IMR-90 (cell line): Measurements from ENCODE around the gene RNF144B. TPM values are rescaled to one million over a fixed set of nuclear protein-coding genes. Genes with fewer than 3 reads are reported as not detected.

Experiments used
- ATAC-seq: fragments of 200-7000 bp; cut with Tn5 transposase; 2 replicates; pipeline ENCODE4 v1.9.1; 2020; ENCODE audit warnings: low read depth, mild to moderate bottlenecking, moderate library complexity
- BruUV-seq: library from RNA; stranded (reverse); fragments of 400-500 nt; replicated peaks from 2 replicates; lab custom pipeline; 2021; lab: Mats Ljungman, UMichigan
- CTCF ChIA-PET: fragments of 300-600 bp; formaldehyde crosslinking; extraction: SDS; loops from one replicate; lab custom pipeline; 2021; ENCODE audit warnings: antibody characterized with exemption; lab: Yijun Ruan, JAX
- POLR2A ChIA-PET: fragments of 300-600 bp; sonication (Branson Sonifier 250); formaldehyde crosslinking; loops from one replicate; lab custom pipeline; 2022; ENCODE audit warnings: antibody characterized with exemption; ENCODE audit not compliant: unreplicated experiment; lab: Charles Lee
- DNase-seq: peaks from one replicate; pipeline ENCODE4 v3.0.0; 2013
- H2AFZ ChIP-seq: replicated peaks from 2 replicates; pipeline ENCODE3; 2013; ENCODE audit warnings: low read length, mild to moderate bottlenecking; ENCODE audit not compliant: poor library complexity
- H2AK5ac ChIP-seq: 2 replicates; pipeline ENCODE4 v1.6.1; 2013; ENCODE audit warnings: low read depth, low read length, inconsistent platforms
- H2AK9ac ChIP-seq: replicated peaks from 2 replicates; pipeline ENCODE3; 2013; ENCODE audit warnings: mild to moderate bottlenecking, low read depth, low read length, moderate library complexity; ENCODE audit not compliant: poor library complexity
- H2BK120ac ChIP-seq: 2 replicates; pipeline ENCODE4 v1.6.1; 2013; ENCODE audit warnings: low read depth, low read length, inconsistent platforms
- H2BK15ac ChIP-seq: 3 replicates; pipeline ENCODE4 v1.6.1; 2013; ENCODE audit warnings: low read depth, low read length, inconsistent platforms
- H2BK20ac ChIP-seq: 2 replicates; pipeline ENCODE4 v1.6.1; 2013; ENCODE audit warnings: low read depth, mild to moderate bottlenecking, inconsistent platforms, low read length, moderate library complexity
- H2BK5ac ChIP-seq: 2 replicates; pipeline ENCODE4 v1.6.1; 2013; ENCODE audit warnings: mild to moderate bottlenecking, low read depth, low read length, inconsistent platforms; ENCODE audit not compliant: poor library complexity, severe bottlenecking
- H3K14ac ChIP-seq: replicated peaks from 2 replicates; pipeline ENCODE4 v1.6.1; 2013; ENCODE audit warnings: low read depth, low read length, inconsistent platforms
- H3K18ac ChIP-seq: 2 replicates; pipeline ENCODE4 v1.6.1; 2013; ENCODE audit warnings: low read depth, low read length, control low read depth
- H3K23ac ChIP-seq: 2 replicates; pipeline ENCODE4 v1.6.1; 2013; ENCODE audit warnings: low read depth, low read length, inconsistent platforms
- H3K27ac ChIP-seq: 2 replicates; pipeline ENCODE4 v1.5.1; 2013; ENCODE audit warnings: mild to moderate bottlenecking, control low read depth, low read length; ENCODE audit not compliant: insufficient read depth
- H3K27me3 ChIP-seq: 2 replicates; pipeline ENCODE4 v1.6.1; 2013; ENCODE audit warnings: low read length; ENCODE audit not compliant: control insufficient read depth, insufficient read depth
- H3K36me3 ChIP-seq: 2 replicates; pipeline ENCODE4 v1.6.1; 2013; ENCODE audit warnings: low read length, mixed read lengths; ENCODE audit not compliant: control insufficient read depth, insufficient read depth
- H3K4ac ChIP-seq: 2 replicates; pipeline ENCODE4 v1.6.1; 2013; ENCODE audit warnings: low read depth, low read length, inconsistent platforms
- H3K4me1 ChIP-seq: 2 replicates; pipeline ENCODE4 v1.6.1; 2013; ENCODE audit warnings: low read length, mixed read lengths; ENCODE audit not compliant: control insufficient read depth, insufficient read depth
- H3K4me2 ChIP-seq: 2 replicates; pipeline ENCODE4 v1.6.1; 2013; ENCODE audit warnings: low read depth, mild to moderate bottlenecking, control low read depth, low read length, moderate library complexity
- H3K4me3 ChIP-seq: 2 replicates; pipeline ENCODE4 v1.5.1; 2013; ENCODE audit warnings: low read depth, mild to moderate bottlenecking, control low read depth, low read length, moderate library complexity; ENCODE audit not compliant: insufficient read depth
- H3K56ac ChIP-seq: 2 replicates; pipeline ENCODE4 v1.6.1; 2013; ENCODE audit warnings: low read length, inconsistent platforms; ENCODE audit not compliant: insufficient read depth; ENCODE audit errors: extremely low read depth
- H3K79me1 ChIP-seq, 2 experiments: 2 replicates each; pipeline ENCODE4 v1.6.1; 2013; ENCODE audit warnings: low read length in 2 of 2, inconsistent platforms in 1 of 2, low read depth in 1 of 2
- H3K9ac ChIP-seq: 2 replicates; pipeline ENCODE4 v1.6.1; 2013; ENCODE audit warnings: low read depth, low read length, control low read depth
- H3K9me1 ChIP-seq: 2 replicates; pipeline ENCODE4 v1.6.1; 2013; ENCODE audit warnings: low read length, inconsistent platforms; ENCODE audit not compliant: insufficient read depth
- H3K9me3 ChIP-seq: 2 replicates; pipeline ENCODE4 v1.6.1; 2013; ENCODE audit warnings: low read length; ENCODE audit not compliant: control insufficient read depth, insufficient read depth
- H4K20me1 ChIP-seq: 2 replicates; pipeline ENCODE4 v1.6.1; 2013; ENCODE audit warnings: low read length, inconsistent platforms; ENCODE audit not compliant: insufficient read depth
- H4K5ac ChIP-seq: 2 replicates; pipeline ENCODE4 v1.6.1; 2013; ENCODE audit warnings: mild to moderate bottlenecking, low read depth, low read length, control low read depth
- H4K8ac ChIP-seq, 2 experiments: 2 replicates each; pipeline ENCODE4 v1.6.1; 2013; ENCODE audit warnings: low read depth in 2 of 2, low read length in 2 of 2, control low read depth in 1 of 2, inconsistent platforms in 1 of 2
- H4K91ac ChIP-seq: 2 replicates; pipeline ENCODE4 v1.6.1; 2013; ENCODE audit warnings: low read depth, low read length, inconsistent platforms; ENCODE audit not compliant: insufficient read depth
- FOS ChIP-seq: fragments of 150-350 bp; IDR thresholded peaks from 2 replicates; pipeline ENCODE4 v1.6.1; 2016; ENCODE audit warnings: low read depth, low read length
- MAFK ChIP-seq: IDR thresholded peaks from 2 replicates; pipeline ENCODE4 v1.6.1; 2012; ENCODE audit warnings: low read depth, low read length, improper control_type of control experiment
- NFE2L2 ChIP-seq: fragments of 150-350 bp; IDR thresholded peaks from 2 replicates; pipeline ENCODE4 v1.6.1; 2016; ENCODE audit warnings: low read depth, mild to moderate bottlenecking, low read length
- POLR2A ChIP-seq: IDR thresholded peaks from 2 replicates; pipeline ENCODE4 v1.6.1; 2012; ENCODE audit warnings: mild to moderate bottlenecking, low read depth, low read length
- WGBS, 2 experiments: methylation state at CpG; one replicate each; pipeline versions ENCODE4 v1.1.5 to v1.1.7; 2013; ENCODE audit warnings: missing lambda C conversion rate in 2 of 2; ENCODE audit not compliant: insufficient read length in 1 of 2; ENCODE audit errors: extremely low coverage in 2 of 2; 5-methylcytosine and 5-hydroxymethylcytosine counted together
- dilution Hi-C: fragments of 300-500 bp; cut with HindIII; formaldehyde crosslinking; loops from one replicate; pipeline ENCODE4 v1.14.3; 2018; ENCODE audit warnings: low sequenced_read_pairs; ENCODE audit not compliant: unreplicated experiment
- in situ Hi-C: fragments of 300-500 bp; cut with MboI; formaldehyde crosslinking; loops from 3 replicates; pipeline ENCODE4 v1.14.3; 2019; ENCODE audit warnings: low sequenced_read_pairs, inconsistent platforms, mixed read lengths
- intact Hi-C: fragments of 100-400 bp; cut with micrococcal nuclease; formaldehyde crosslinking; loops from 2 replicates; pipeline ENCODE4 v1.10.0; 2022
- polyA plus RNA-seq, 3 experiments: library from polyadenylated mRNA; depleted of rRNA; stranded (reverse); fragments of >200 nt; gene quantifications; 2 replicates each; pipeline ENCODE4 v1.2.3, GENCODE V29; 2012; ENCODE audit warnings: low replicate concordance in 1 of 3
- total RNA-seq: library from RNA; depleted of rRNA; stranded (reverse); fragments of >200 nt; gene quantifications from 2 replicates; pipeline ENCODE4 v1.2.3, GENCODE V29; 2012
- TF ChIP-seq, protein P1 (sequence below): fragments of 150-350 bp; IDR thresholded peaks from 2 replicates; pipeline ENCODE4 v1.6.1; 2016; ENCODE audit warnings: low read depth, mild to moderate bottlenecking, low read length, moderate library complexity, borderline replicate concordance

Gene RNF144B
- total and polyA plus RNA-seq, 2 of the 4 experiments (the other 2 are of a cell fraction), result 0.44 to 2.7 TPM

DNA sequence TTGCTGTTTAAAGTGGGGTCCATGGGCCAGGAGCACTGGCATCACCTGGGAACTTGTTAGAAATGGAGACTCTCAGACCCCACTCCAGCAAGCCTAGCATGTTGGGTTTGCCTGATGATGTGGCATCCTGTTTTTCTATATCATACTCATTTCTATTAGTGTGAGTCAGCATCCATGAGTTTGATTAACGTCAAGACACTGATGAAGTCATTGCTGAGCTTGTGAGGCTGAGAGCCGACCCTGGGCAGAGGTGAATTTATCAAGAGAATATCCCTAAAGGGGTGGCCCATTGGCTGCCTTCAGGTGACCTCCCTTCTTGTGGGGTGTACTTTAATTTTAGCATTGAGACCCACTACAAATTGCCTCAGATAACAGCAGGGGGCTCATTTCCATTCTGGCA lies 43.4 kb upstream of the RNF144B start:
- Histone ChIP-seq H4K91ac (peak overlapping the region; percentile 78; the same call in 1 of the 2 replicates), H3K79me1 (no peaks in the 10 kb centered on the region; a peak in 1 of 4 replicates), H2BK120ac (peak overlapping the region; percentile 94), H2AK9ac (peak overlapping the region; percentile 62), H2BK15ac (peak overlapping the region; percentile 94; the same call in 1 of the 3 replicates), H3K27ac (no peak overlapping the region), H3K4me3 (no peak overlapping the region), H3K18ac (no peak overlapping the region; the same call in 1 of the 2 replicates), H2BK5ac (peak overlapping the region; percentile 55), H2AK5ac (peak overlapping the region; percentile 92; the same call in 1 of the 2 replicates), H3K4me2 (no peak overlapping the region), H2BK20ac (peak overlapping the region; percentile 96), H3K14ac (peak overlapping the region; percentile 90), H2AFZ (peak overlapping the region; percentile 76), H3K23ac (peak overlapping the region; percentile 45; the same call in 1 of the 2 replicates), H4K20me1 (no peaks in the 10 kb centered on the region), H4K8ac (peak overlapping the region in 1 of 2 experiments; percentile 84; a peak in 2 of 4 replicates), H3K36me3 (no peaks in the 10 kb centered on the region), H3K56ac (no peak overlapping the region), H3K27me3 (no peaks in the 10 kb centered on the region), H3K9ac (no peak overlapping the region), H4K5ac (no peak overlapping the region), H3K9me1 (peaks cover 7% of the 10 kb centered on the region; the same call in 1 of the 2 replicates), H3K4ac (peak overlapping the region; percentile 83), H3K4me1 (peaks cover 2% of the 10 kb centered on the region; the same call in 1 of the 2 replicates), H3K9me3 (no peaks in the 10 kb centered on the region; the same call in 1 of the 2 replicates)
- CTCF ChIA-PET, result interaction anchor here (0.7 kb wide), 1 partner anchor 68 kb away, joined by 3 read pairs; no protein-coding TSS in a partner anchor
- intact Hi-C loops, result no loop called here
- dilution Hi-C loops, result no loop called here
- DNase-seq (peak; percentile 95), ATAC-seq (peak; percentile 45; the same call in 1 of the 2 replicates)
- TF ChIP-seq NFE2L2 (peak; percentile 35; the same call in 1 of the 2 replicates), POLR2A (no peak), FOS (peak; percentile 58), MAFK (peak; percentile 58; the same call in 1 of the 2 replicates)
- TF ChIP-seq, protein P1, sequence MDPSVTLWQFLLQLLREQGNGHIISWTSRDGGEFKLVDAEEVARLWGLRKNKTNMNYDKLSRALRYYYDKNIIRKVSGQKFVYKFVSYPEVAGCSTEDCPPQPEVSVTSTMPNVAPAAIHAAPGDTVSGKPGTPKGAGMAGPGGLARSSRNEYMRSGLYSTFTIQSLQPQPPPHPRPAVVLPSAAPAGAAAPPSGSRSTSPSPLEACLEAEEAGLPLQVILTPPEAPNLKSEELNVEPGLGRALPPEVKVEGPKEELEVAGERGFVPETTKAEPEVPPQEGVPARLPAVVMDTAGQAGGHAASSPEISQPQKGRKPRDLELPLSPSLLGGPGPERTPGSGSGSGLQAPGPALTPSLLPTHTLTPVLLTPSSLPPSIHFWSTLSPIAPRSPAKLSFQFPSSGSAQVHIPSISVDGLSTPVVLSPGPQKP, result no peak
- no CpG with 5 or more reads among the region's 2 CpGs for WGBS, 2 experiments
- in situ Hi-C loops, result no loop called here
- no TSS peak for BruUV-seq
- POLR2A ChIA-PET, result no interaction called here
